ENCODE results near the gene TRIM41.

TRIM41 gene

GRCh38 chr5:181233801-181234454, 10.8 kb downstream of the TRIM41 start:
- no peak for DNase-seq

- no peak for DNase-seq
These were observed 11.6 kb downstream of the TRIM41 start for GRCh38 chr5:181234455-181235306.

- DNase-seq = no peak
These were observed 12.2 kb downstream of the TRIM41 start for GRCh38 chr5:181235323-181235688.

GRCh38 chr5:181235689-181236366, 12.7 kb downstream of the TRIM41 start:
- no peak for DNase-seq

GRCh38 chr5:181236471-181236870, 13.4 kb downstream of the TRIM41 start:
- no peak for DNase-seq

- DNase-seq = no peak
These were observed 14.0 kb downstream of the TRIM41 start for GRCh38 chr5:181236954-181237641.

- DNase-seq = no peak
These were observed 14.8 kb downstream of the TRIM41 start for GRCh38 chr5:181237729-181238385.

- DNase-seq = no peak
These were observed 16.1 kb downstream of the TRIM41 start for GRCh38 chr5:181239062-181239663.

GRCh38 chr5:181241393-181241975, 18.4 kb downstream of the TRIM41 start:
- DNase-seq = no peak

GRCh38 chr5:181242031-181242451, 19.0 kb downstream of the TRIM41 start:
- no peak for DNase-seq

- DNase-seq = no peak
These were observed 20.0 kb downstream of the TRIM41 start for GRCh38 chr5:181243018-181243563.

- DNase-seq = no peak
These were observed 20.7 kb downstream of the TRIM41 start, which contains the start of gene RACK1 for GRCh38 chr5:181243564-181244343. TSS of gene RACK1 (minus strand) at chr5:181243906. CDS start at chr5:181243800, 106 bp downstream.

- no peak for DNase-seq
These were observed 22.6 kb downstream of the TRIM41 start for GRCh38 chr5:181245427-181246275.

- no peak for DNase-seq
These were observed 23.4 kb downstream of the TRIM41 start for GRCh38 chr5:181246276-181247049.

GRCh38 chr5:181248277-181248676, 25.2 kb downstream of the TRIM41 start:
- DNase-seq = no peak

- DNase-seq = no peak
These were observed 32.2 kb downstream of the TRIM41 start for GRCh38 chr5:181255276-181255675.

GRCh38 chr5:181255836-181256578, 32.9 kb downstream of the TRIM41 start:
- no peak for DNase-seq

- no peak for DNase-seq
These were observed 35.5 kb downstream of the TRIM41 start for GRCh38 chr5:181258576-181258975.
